Activated T-cell treated with anti-CD3 and anti-CD28 coated beads for 1 hour (primary cell): ENCODE results near the gene PEDS1.
A peak's percentile ranks its signal among the peaks of the same experiment; 100 is the strongest.
"Not testable (repeated sequence)": the region's sequence is repeated elsewhere in the genome, so short reads cannot be mapped to it uniquely, and the experiment has no call there.

Source experiments
- DNase-seq: peaks from one replicate; pipeline ENCODE4 v3.0.0-alpha.2; 2020; ENCODE audit warnings: low read depth

Gene PEDS1

GRCh38 chr20:50113420-50114224 lies 39.9 kb downstream of the PEDS1 start:
- DNase-seq, result no peak

GRCh38 chr20:50112512-50113419 lies 40.8 kb downstream of the PEDS1 start, which contains the start of gene UBE2V1:
Gene UBE2V1, minus strand, starts transcription at chr20:50113150. Its CDS starts 22 bp downstream, at chr20:50113128.
- peak; percentile 86 for DNase-seq

- DNase-seq, result no peak
These were observed 41.6 kb downstream of the PEDS1 start for GRCh38 chr20:50111829-50112495.

GRCh38 chr20:50111120-50111828 lies 42.2 kb downstream of the PEDS1 start:
- DNase-seq, result no peak

- DNase-seq, result no peak
These were observed 43.1 kb downstream of the PEDS1 start for GRCh38 chr20:50110141-50111047.

- no peak for DNase-seq
These were observed 44.8 kb downstream of the PEDS1 start for GRCh38 chr20:50108556-50109235.

- DNase-seq, result no peak
These were observed 45.7 kb downstream of the PEDS1 start for GRCh38 chr20:50107796-50108331.

GRCh38 chr20:50107086-50107660 lies 46.4 kb downstream of the PEDS1 start:
- DNase-seq, result no peak

GRCh38 chr20:50106669-50107068 lies 46.9 kb downstream of the PEDS1 start:
- DNase-seq, result not testable (repeated sequence)
